ENCODE data around the gene CELF1. TPM values are rescaled to one million over a fixed set of nuclear protein-coding genes. Genes with fewer than 3 reads are reported as not detected.
A peak's percentile ranks its signal among the peaks of the same experiment; 100 is the strongest.

CELF1 gene
- total RNA-seq, 1 experiment from 2014 or later, result 148 TPM

GRCh38 chr11:47508240-47508957 is 44.5 kb downstream of the CELF1 start:
- peaks cover 100% of the 10 kb centered on the region for H3K79me2 ChIP-seq (ENCODE audit: low read length)
- peaks cover 5% of the 10 kb centered on the region; the same call in 1 of the 2 replicates for H4K20me1 ChIP-seq (ENCODE audit: insufficient read depth, low read depth, low read length)
- H3K4me2 ChIP-seq (ENCODE audit: low read depth, low read length, poor library complexity, severe bottlenecking), result peak overlapping the region; percentile 23
- H3K27ac ChIP-seq (ENCODE audit: low read length), result peak overlapping the region; percentile 73
- no peaks in the 10 kb centered on the region; the same call in 1 of the 2 replicates for H3K36me3 ChIP-seq (ENCODE audit: insufficient read depth, low read length)
- H3K4me3 ChIP-seq (ENCODE audit: low read length), result no peak overlapping the region
- peaks cover 88% of the 10 kb centered on the region for H3K4me1 ChIP-seq (ENCODE audit: low read length)
- H2AFZ ChIP-seq (ENCODE audit: low read length), result no peak overlapping the region
- 0 out of 2 replicates have a peak overlapping the region, but pooled peaks have one; percentile 3 for H3K9ac ChIP-seq (ENCODE audit: low read length)
- DNase-seq, result no peak
- no peaks in the 10 kb centered on the region for H3K9me2 ChIP-seq (replicated peaks; ENCODE audit: insufficient read depth, low read length)
- no peaks in the 10 kb centered on the region for H3K9me3 ChIP-seq (ENCODE audit: low read length)
- H3K27me3 ChIP-seq (ENCODE audit: low read length), result no peaks in the 10 kb centered on the region

DNA sequence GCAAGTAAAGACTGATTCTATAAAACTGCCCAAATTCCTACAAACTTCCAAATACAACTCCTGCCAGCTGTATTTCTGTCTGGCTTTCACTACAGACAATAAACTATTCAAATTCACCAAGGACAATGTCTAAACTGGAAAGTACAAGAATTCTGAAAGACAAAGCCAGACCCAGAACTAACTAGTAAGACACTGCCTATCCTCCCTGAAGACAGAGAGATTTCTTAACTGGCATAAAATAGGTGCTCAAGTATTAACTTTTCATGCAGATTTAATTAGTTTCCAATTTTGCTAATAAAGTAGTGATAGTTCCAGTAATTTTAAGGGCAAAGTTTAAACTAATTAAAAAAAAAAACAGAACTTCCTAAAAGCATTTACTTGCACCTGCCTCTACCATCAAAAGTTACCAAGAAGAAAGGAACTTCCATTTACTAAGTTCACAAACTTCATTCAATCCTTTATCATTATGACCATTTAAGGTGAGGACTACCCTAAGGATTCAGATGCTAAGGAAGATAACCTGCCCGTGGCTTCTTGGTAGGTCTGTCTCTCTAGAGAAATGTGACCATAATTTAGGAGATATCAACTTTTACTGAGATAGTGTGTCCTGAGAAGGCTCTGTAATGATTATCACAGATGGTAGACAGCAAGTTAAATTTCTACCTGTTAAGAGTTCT is 45.2 kb downstream of the CELF1 start:
- H3K9me3 ChIP-seq (ENCODE audit: low read length), result no peaks in the 10 kb centered on the region
- peak overlapping the region; percentile 73 for H3K27ac ChIP-seq (ENCODE audit: low read length)
- no peak overlapping the region for H2AFZ ChIP-seq (ENCODE audit: low read length)
- no peaks in the 10 kb centered on the region; the same call in 1 of the 2 replicates for H3K36me3 ChIP-seq (ENCODE audit: insufficient read depth, low read length)
- H3K9ac ChIP-seq (ENCODE audit: low read length), result 0 out of 2 replicates have a peak overlapping the region, but pooled peaks have one; percentile 3
- H3K79me2 ChIP-seq (ENCODE audit: low read length), result peaks cover 100% of the 10 kb centered on the region
- H3K4me1 ChIP-seq (ENCODE audit: low read length), result peaks cover 88% of the 10 kb centered on the region
- peaks cover 5% of the 10 kb centered on the region; the same call in 1 of the 2 replicates for H4K20me1 ChIP-seq (ENCODE audit: insufficient read depth, low read depth, low read length)
- no peak overlapping the region for H3K4me3 ChIP-seq (ENCODE audit: low read length)
- no peaks in the 10 kb centered on the region for H3K9me2 ChIP-seq (replicated peaks; ENCODE audit: insufficient read depth, low read length)
- peak overlapping the region; percentile 23 for H3K4me2 ChIP-seq (ENCODE audit: low read depth, low read length, poor library complexity, severe bottlenecking)
- H3K27me3 ChIP-seq (ENCODE audit: low read length), result no peaks in the 10 kb centered on the region
- no peak for DNase-seq

DNA sequence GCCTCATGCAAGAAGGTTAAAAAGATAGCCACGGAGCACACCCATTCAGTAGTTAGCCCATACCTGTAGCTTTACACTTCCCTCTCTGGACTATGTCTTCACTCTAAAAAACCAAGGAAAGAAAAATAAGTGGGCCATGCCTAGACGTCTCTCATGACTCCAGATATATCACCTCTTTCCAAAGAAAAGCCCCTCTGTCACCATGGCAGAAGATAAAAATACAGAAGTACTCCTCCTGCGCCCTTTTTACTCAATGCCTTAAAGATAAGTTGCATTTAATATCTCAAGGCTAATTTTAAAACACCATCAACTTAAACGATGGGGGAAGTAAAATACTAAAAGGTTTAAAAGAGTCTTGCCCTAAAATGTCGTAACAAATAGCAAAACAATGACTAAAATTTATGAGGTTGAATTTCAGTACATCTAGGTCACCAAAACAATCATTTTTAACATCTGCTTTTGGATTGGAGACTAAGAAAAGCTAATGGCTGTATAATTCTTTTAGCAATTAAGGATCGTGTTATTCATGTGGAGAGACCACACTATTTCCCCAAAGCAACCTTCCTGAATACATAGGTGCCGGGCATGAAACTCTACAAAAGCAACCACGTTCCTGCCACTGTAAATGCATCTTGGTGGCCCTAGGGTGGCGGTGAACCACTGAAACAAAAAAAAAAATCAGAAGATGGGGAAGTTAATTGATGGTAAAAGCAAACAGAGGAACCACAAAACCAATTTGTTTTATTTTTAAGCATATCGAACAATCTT is 46.0 kb downstream of the CELF1 start:
- no peak overlapping the region for H3K9ac ChIP-seq (ENCODE audit: low read length)
- no peaks in the 10 kb centered on the region for H3K27me3 ChIP-seq (ENCODE audit: low read length)
- H3K4me2 ChIP-seq (ENCODE audit: low read depth, low read length, poor library complexity, severe bottlenecking), result peak overlapping the region; percentile 23
- H3K79me2 ChIP-seq (ENCODE audit: low read length), result peaks cover 100% of the 10 kb centered on the region
- H3K9me2 ChIP-seq (replicated peaks; ENCODE audit: insufficient read depth, low read length), result no peaks in the 10 kb centered on the region
- H4K20me1 ChIP-seq (ENCODE audit: insufficient read depth, low read depth, low read length), result peaks cover 5% of the 10 kb centered on the region; the same call in 1 of the 2 replicates
- no peak overlapping the region for H2AFZ ChIP-seq (ENCODE audit: low read length)
- no peak for DNase-seq
- H3K4me3 ChIP-seq (ENCODE audit: low read length), result no peak overlapping the region
- peak overlapping the region; percentile 73 for H3K27ac ChIP-seq (ENCODE audit: low read length)
- H3K9me3 ChIP-seq (ENCODE audit: low read length), result no peaks in the 10 kb centered on the region
- no peaks in the 10 kb centered on the region; the same call in 1 of the 2 replicates for H3K36me3 ChIP-seq (ENCODE audit: insufficient read depth, low read length)
- H3K4me1 ChIP-seq (ENCODE audit: low read length), result peaks cover 86% of the 10 kb centered on the region

GRCh38 chr11:47506373-47506772 is 46.6 kb downstream of the CELF1 start:
- Histone ChIP-seq H3K4me3 (ENCODE audit: low read length) (no peak overlapping the region), H3K9ac (ENCODE audit: low read length) (no peak overlapping the region), H3K27me3 (ENCODE audit: low read length) (no peaks in the 10 kb centered on the region), H3K9me2 (replicated peaks; ENCODE audit: insufficient read depth, low read length) (no peaks in the 10 kb centered on the region), H4K20me1 (ENCODE audit: insufficient read depth, low read depth, low read length) (peaks cover 5% of the 10 kb centered on the region; the same call in 1 of the 2 replicates), H3K27ac (ENCODE audit: low read length) (no peak overlapping the region), H3K4me1 (ENCODE audit: low read length) (peaks cover 86% of the 10 kb centered on the region), H3K9me3 (ENCODE audit: low read length) (no peaks in the 10 kb centered on the region), H3K36me3 (ENCODE audit: insufficient read depth, low read length) (no peaks in the 10 kb centered on the region; the same call in 1 of the 2 replicates), H3K79me2 (ENCODE audit: low read length) (peaks cover 100% of the 10 kb centered on the region), H3K4me2 (ENCODE audit: low read depth, low read length, poor library complexity, severe bottlenecking) (no peak overlapping the region), H2AFZ (ENCODE audit: low read length) (no peak overlapping the region)
- no peak for DNase-seq

GRCh38 chr11:47504910-47505309 is 48.0 kb downstream of the CELF1 start:
- peaks cover 87% of the 10 kb centered on the region for H3K4me1 ChIP-seq (ENCODE audit: low read length)
- no peak overlapping the region for H3K9ac ChIP-seq (ENCODE audit: low read length)
- H3K4me2 ChIP-seq (ENCODE audit: low read depth, low read length, poor library complexity, severe bottlenecking), result no peak overlapping the region
- peaks cover 100% of the 10 kb centered on the region for H3K79me2 ChIP-seq (ENCODE audit: low read length)
- H4K20me1 ChIP-seq (ENCODE audit: insufficient read depth, low read depth, low read length), result peaks cover 5% of the 10 kb centered on the region; the same call in 1 of the 2 replicates
- no peaks in the 10 kb centered on the region for H3K9me2 ChIP-seq (replicated peaks; ENCODE audit: insufficient read depth, low read length)
- H2AFZ ChIP-seq (ENCODE audit: low read length), result no peak overlapping the region
- H3K9me3 ChIP-seq (ENCODE audit: low read length), result no peaks in the 10 kb centered on the region
- no peaks in the 10 kb centered on the region for H3K27me3 ChIP-seq (ENCODE audit: low read length)
- H3K36me3 ChIP-seq (ENCODE audit: insufficient read depth, low read length), result peaks cover 8% of the 10 kb centered on the region; the same call in 1 of the 2 replicates
- no peak overlapping the region for H3K4me3 ChIP-seq (ENCODE audit: low read length)
- no peak for DNase-seq
- no peak overlapping the region for H3K27ac ChIP-seq (ENCODE audit: low read length)

- Histone ChIP-seq H3K27ac (ENCODE audit: low read length) (peak overlapping the region; percentile 10; the same call in 1 of the 2 replicates), H3K9me3 (ENCODE audit: low read length) (no peaks in the 10 kb centered on the region), H3K4me1 (ENCODE audit: low read length) (peaks cover 87% of the 10 kb centered on the region), H3K36me3 (ENCODE audit: insufficient read depth, low read length) (peaks cover 8% of the 10 kb centered on the region; the same call in 1 of the 2 replicates), H3K4me3 (ENCODE audit: low read length) (no peak overlapping the region), H3K9me2 (replicated peaks; ENCODE audit: insufficient read depth, low read length) (no peaks in the 10 kb centered on the region), H4K20me1 (ENCODE audit: insufficient read depth, low read depth, low read length) (peaks cover 4% of the 10 kb centered on the region; the same call in 1 of the 2 replicates), H3K4me2 (ENCODE audit: low read depth, low read length, poor library complexity, severe bottlenecking) (no peak overlapping the region), H3K27me3 (ENCODE audit: low read length) (no peaks in the 10 kb centered on the region), H3K79me2 (ENCODE audit: low read length) (peaks cover 100% of the 10 kb centered on the region), H2AFZ (ENCODE audit: low read length) (no peak overlapping the region), H3K9ac (ENCODE audit: low read length) (no peak overlapping the region)
- DNase-seq, result no peak
Measured at GRCh38 chr11:47503227-47503626, 49.7 kb downstream of the CELF1 start.

DNA sequence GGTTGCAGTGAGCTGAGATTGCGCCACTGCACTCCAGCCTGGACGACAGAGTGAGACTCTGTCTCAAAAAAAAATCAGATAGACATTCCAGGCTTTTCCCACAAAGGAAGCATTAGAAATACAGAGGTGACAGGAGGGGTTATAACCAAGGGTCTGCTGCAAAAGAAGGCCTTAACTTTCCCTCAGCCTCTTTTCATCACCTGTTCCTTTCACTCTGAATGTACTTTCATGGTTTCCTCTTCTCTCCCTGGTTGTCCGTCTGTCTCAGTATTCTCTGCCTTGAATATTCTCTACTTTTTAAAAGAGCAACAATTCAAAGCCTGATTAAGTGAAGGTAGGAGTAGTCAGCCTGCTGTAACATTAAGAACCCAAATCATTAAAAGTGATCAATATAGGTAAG is 50.2 kb downstream of the CELF1 start:
- H3K4me3 ChIP-seq (ENCODE audit: low read length), result no peak overlapping the region
- H3K4me1 ChIP-seq (ENCODE audit: low read length), result peaks cover 85% of the 10 kb centered on the region
- H3K9me2 ChIP-seq (replicated peaks; ENCODE audit: insufficient read depth, low read length), result no peaks in the 10 kb centered on the region
- H3K27me3 ChIP-seq (ENCODE audit: low read length), result no peaks in the 10 kb centered on the region
- H3K4me2 ChIP-seq (ENCODE audit: low read depth, low read length, poor library complexity, severe bottlenecking), result no peak overlapping the region
- H3K27ac ChIP-seq (ENCODE audit: low read length), result peak overlapping the region; percentile 10; the same call in 1 of the 2 replicates
- H2AFZ ChIP-seq (ENCODE audit: low read length), result no peak overlapping the region
- DNase-seq, result no peak
- no peaks in the 10 kb centered on the region for H3K9me3 ChIP-seq (ENCODE audit: low read length)
- H3K79me2 ChIP-seq (ENCODE audit: low read length), result peaks cover 100% of the 10 kb centered on the region
- H3K36me3 ChIP-seq (ENCODE audit: insufficient read depth, low read length), result peaks cover 8% of the 10 kb centered on the region; the same call in 1 of the 2 replicates
- no peaks in the 10 kb centered on the region for H4K20me1 ChIP-seq (ENCODE audit: insufficient read depth, low read depth, low read length)
- no peak overlapping the region for H3K9ac ChIP-seq (ENCODE audit: low read length)

Measured in Karpas-422 (cell line).